Lower lobe of right lung (tissue), 2 donors: Measurements from ENCODE around the gene SYT6. TPM values are rescaled to one million over a fixed set of nuclear protein-coding genes. Genes with fewer than 3 reads are reported as not detected.

Experiments used
- ATAC-seq, 2 donors: fragments of 200-7000 bp; cut with Tn5 transposase; one replicate each; pipeline ENCODE4 v1.9.1; 2020 to 2022; ENCODE audit warnings: mild to moderate bottlenecking in 2 of 2, moderate library complexity in 2 of 2
- DNase-seq: peaks from one replicate; pipeline ENCODE4 v3.0.0-alpha.2; 2020
- H3K27ac ChIP-seq: fragments of 200-600 bp; one replicate; pipeline ENCODE4 v1.8.0; 2022
- H3K27me3 ChIP-seq: fragments of 200-600 bp; one replicate; pipeline ENCODE4 v1.8.0; 2022; ENCODE audit warnings: low read depth
- H3K36me3 ChIP-seq: fragments of 200-600 bp; one replicate; pipeline ENCODE4 v1.8.0; 2022; ENCODE audit warnings: mild to moderate bottlenecking
- H3K4me1 ChIP-seq: fragments of 200-600 bp; one replicate; pipeline ENCODE4 v1.8.0; 2022
- H3K4me3 ChIP-seq: fragments of 200-600 bp; one replicate; pipeline ENCODE4 v1.8.0; 2022; ENCODE audit warnings: mild to moderate bottlenecking
- H3K9me3 ChIP-seq: fragments of 200-600 bp; one replicate; pipeline ENCODE4 v1.8.0; 2022
- CTCF ChIP-seq: fragments of 200-600 bp; IDR thresholded peaks from one replicate; pipeline ENCODE4 v1.8.0; 2022; ENCODE audit warnings: antibody characterized with exemption, mild to moderate bottlenecking
- intact Hi-C: fragments of 100-400 bp; cut with DNase I; formaldehyde crosslinking; loops from one replicate; pipeline ENCODE4 v1.11.0; 2022
- total RNA-seq: library from RNA; stranded (reverse); fragmentation: NEBNext Ultra II Directional; extraction: Animal tissue kit (Norgen Biotek cat#: 25700); gene quantifications from one replicate; pipeline ENCODE4 v1.2.1, GENCODE V29; 2021
- donor health status: DM: no; HTN: yes; CAD: no; lungs with severe emphysema.

SYT6 gene
- total RNA-seq, 1 donor from 2014 or later, result not detected

DNA sequence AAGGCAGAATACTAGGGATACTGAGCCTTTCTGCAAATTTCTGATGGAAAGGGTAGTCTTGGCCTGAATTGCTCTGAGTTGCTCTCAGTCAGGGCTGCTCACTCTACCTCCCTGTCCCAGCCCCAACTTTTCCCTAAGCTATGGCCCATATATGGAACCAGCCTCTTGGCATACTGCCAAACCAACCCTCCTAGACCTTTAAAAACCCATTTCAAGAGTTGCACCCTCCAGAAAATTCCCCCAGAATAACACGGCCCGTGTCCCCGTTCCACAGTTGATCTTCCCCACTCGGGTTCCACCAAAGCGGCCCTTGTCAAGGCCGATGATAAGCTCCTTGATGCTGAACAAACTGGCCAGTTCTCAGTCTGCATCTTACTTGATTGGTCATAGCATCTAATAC, 25.4 kb downstream of the SYT6 start:
- Histone ChIP-seq H3K9me3 (no peaks in the 10 kb centered on the region), H3K27me3 (no peaks in the 10 kb centered on the region), H3K4me1 (peaks cover 5% of the 10 kb centered on the region), H3K27ac (no peak overlapping the region), H3K36me3 (no peaks in the 10 kb centered on the region), H3K4me3 (no peak overlapping the region)
- DNase-seq, result no peak
- intact Hi-C loops, result no loop called here
- no peak for ATAC-seq
- TF ChIP-seq CTCF, result no peak

DNA sequence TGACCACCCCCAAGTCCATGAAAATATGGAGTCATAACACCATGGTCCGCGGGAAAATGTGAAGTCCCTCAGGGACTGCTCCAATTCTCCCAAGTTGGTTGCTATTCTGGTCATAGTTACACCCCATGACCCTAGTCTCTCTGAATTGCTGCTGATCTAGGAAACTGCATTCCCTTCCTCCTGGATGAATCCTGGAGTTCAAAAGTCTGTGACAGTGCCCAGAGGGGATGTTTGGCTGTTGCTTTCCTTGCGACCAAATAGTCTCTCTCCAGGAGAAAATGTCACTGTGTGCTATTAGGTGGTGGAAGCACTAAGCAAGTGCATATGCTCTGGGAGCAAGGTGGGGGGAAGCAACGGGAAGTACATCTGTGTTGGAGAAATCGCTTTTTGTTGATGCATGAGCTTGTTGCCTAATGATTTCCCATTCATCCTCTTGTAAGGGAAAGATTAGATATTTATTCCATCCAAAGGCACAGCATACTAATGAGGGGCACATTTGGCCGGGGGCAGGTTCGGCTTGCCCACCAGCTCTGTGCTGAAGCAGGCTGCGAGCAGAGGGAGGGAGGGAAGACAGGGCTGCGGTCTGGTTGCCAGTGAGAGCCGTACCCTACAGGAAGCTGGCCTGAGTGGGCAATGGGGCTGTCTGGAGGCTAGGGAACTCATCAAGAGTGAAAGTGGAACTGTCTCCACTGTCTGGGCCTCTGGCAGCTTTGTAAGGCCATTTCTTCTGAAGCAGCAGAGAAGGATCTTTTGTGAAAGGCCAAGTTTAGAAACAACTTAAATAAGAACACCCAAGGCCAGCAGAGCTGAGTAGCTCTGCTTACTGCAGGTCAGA, 27.2 kb downstream of the SYT6 start:
- Histone ChIP-seq H3K27me3 (no peaks in the 10 kb centered on the region), H3K4me1 (peaks cover 5% of the 10 kb centered on the region), H3K4me3 (no peak overlapping the region), H3K27ac (peak overlapping the region; percentile 73), H3K9me3 (no peaks in the 10 kb centered on the region), H3K36me3 (no peaks in the 10 kb centered on the region)
- DNase-seq, result peak; percentile 69
- intact Hi-C loops, result no loop called here
- no peak for TF ChIP-seq CTCF
- ATAC-seq, result peak; percentile 73 to 78

DNA sequence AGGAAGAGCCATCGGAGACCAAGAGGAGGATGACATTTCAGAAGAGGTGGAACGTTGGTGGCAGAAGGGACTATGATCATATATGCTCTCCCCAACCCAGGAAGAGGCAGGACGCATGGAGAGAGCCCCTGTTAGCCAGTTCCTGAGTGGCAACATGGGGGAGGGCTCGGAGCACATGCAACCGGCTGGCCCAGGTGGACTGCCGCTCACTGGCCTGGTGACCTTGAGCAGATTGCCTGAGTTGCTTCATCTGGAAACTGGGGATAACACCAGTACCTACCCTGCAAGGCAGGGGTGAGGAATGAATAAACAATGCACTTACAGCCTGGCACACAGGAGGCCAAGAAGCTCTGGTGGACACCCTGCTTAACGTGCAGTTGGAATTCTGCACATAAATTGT, 29.0 kb downstream of the SYT6 start:
- no peak overlapping the region for H3K4me3 ChIP-seq
- intact Hi-C loops, result no loop called here
- DNase-seq, result no peak
- peaks cover 5% of the 10 kb centered on the region for H3K4me1 ChIP-seq
- no peaks in the 10 kb centered on the region for H3K27me3 ChIP-seq
- ATAC-seq, result no peak
- no peaks in the 10 kb centered on the region for H3K36me3 ChIP-seq
- TF ChIP-seq CTCF, result no peak
- H3K27ac ChIP-seq, result no peak overlapping the region
- H3K9me3 ChIP-seq, result no peaks in the 10 kb centered on the region

DNA sequence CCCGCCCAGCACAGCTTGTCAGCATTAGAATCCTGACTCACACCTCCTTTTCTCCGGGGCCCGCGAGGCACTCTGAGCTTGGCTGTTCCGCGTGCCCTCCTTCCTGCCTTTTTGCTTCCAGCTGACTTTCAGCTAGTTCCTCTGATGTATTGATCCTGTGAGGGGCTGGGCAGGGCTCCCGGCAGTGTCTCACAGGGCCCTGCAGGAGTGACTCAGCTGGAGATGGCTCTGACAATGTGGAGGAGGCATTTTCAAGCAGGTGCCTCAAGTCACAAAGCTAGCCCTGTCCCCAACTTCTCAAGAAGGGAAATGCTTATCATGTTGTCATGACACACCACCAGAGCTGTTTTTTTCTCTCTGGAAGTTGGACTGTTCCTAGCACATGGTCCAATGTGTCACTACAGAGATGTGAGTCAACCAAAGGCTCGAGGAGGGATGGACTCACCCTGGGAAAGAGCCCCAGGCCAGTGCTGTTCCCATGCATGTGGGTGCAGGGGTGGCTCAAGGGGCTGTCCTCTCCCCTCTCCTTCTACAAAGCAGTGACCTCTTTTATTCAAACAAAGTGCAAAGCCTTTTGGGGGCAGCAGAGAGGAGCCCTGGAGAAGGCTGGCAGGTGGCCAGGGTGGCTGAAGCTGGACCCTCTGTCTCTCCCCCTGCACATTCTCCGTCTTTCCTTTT, 30.6 kb downstream of the SYT6 start:
- no peak for TF ChIP-seq CTCF
- Histone ChIP-seq H3K27ac (no peak overlapping the region), H3K27me3 (no peaks in the 10 kb centered on the region), H3K4me1 (peaks cover 5% of the 10 kb centered on the region), H3K4me3 (no peak overlapping the region), H3K36me3 (no peaks in the 10 kb centered on the region), H3K9me3 (no peaks in the 10 kb centered on the region)
- intact Hi-C loops, result no loop called here
- ATAC-seq (no peak), DNase-seq (no peak)

GRCh38 chr1:114118351-114118990, 35.2 kb downstream of the SYT6 start:
- Histone ChIP-seq H3K4me3 (no peak overlapping the region), H3K27ac (no peak overlapping the region), H3K27me3 (no peaks in the 10 kb centered on the region), H3K4me1 (peaks cover 7% of the 10 kb centered on the region), H3K36me3 (no peaks in the 10 kb centered on the region), H3K9me3 (no peaks in the 10 kb centered on the region)
- DNase-seq, result no peak
- no peak for TF ChIP-seq CTCF
- intact Hi-C loops, result no loop called here
- no peak for ATAC-seq
